LoVo (cell line): ENCODE results near the gene QDPR.
"Not testable (repeated sequence)": the region's sequence is repeated elsewhere in the genome, so short reads cannot be mapped to it uniquely, and the experiment has no call there.

Source experiments
- DNase-seq: peaks from one replicate; pipeline ENCODE4 v3.0.0-alpha.2; 2016; ENCODE audit warnings: low spot score

The QDPR gene

GRCh38 chr4:17511950-17512795, at the start of gene QDPR:
Gene QDPR, minus strand, starts transcription at chr4:17512090. Its CDS starts 36 bp downstream, at chr4:17512054.
- peak; percentile 86 for DNase-seq

- no peak for DNase-seq
Observed at GRCh38 chr4:17561195-17561909, 49.5 kb upstream of the QDPR start.

DNA sequence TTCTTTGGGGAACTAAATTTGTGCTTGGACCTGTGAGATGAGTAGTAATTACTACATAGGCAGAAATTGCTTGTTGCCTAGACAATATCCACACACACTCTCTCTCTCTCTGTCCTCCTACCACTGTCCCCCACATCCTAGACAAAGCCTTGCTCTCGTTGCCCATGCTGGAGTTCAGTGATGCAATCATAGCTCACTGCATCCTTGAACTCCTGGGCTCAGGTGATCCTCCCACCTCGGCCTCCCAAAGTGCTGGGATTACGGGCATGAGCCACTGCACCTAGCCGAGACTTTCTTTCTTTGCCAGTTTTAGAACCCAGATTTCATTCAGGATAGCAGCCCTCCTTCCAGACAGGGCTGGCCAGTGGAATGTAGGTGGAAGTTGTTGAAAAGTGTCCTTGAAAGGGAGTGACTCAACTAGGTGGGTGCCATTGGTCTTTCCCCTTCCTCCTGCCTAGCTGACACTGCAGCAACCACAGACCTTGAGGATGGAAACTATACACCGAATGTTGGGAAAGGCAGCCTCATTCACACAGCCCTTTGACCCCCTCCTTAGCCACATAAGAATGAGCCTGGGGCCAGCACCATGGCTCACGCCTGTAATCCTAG, 48.3 kb upstream of the QDPR start:
- no peak for DNase-seq

GRCh38 chr4:17559709-17560048, 47.8 kb upstream of the QDPR start:
- no peak for DNase-seq

GRCh38 chr4:17558941-17559708, 47.2 kb upstream of the QDPR start:
- DNase-seq = no peak

GRCh38 chr4:17557880-17558279, 46.0 kb upstream of the QDPR start:
- no peak for DNase-seq

DNA sequence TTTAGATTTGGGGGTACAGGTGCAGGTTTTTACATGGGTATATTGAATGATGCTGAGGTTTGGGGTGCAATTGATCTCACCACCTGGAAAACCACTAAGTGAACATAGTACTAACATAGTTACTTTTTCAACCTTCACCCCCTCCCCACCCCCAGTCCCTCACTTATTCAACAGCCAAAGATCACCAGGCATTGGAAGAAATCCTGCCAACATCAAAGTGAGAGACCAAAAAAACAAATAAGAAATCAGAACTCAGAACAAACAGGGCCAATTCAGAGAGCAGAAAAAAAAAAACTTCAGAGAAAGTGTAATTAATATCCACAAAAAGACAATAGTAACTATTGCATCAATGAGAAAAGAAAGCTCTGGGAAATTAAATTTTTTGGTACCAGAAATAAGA, 44.6 kb upstream of the QDPR start:
- DNase-seq = no peak

GRCh38 chr4:17554568-17554967, 42.7 kb upstream of the QDPR start:
- DNase-seq = no peak

DNA sequence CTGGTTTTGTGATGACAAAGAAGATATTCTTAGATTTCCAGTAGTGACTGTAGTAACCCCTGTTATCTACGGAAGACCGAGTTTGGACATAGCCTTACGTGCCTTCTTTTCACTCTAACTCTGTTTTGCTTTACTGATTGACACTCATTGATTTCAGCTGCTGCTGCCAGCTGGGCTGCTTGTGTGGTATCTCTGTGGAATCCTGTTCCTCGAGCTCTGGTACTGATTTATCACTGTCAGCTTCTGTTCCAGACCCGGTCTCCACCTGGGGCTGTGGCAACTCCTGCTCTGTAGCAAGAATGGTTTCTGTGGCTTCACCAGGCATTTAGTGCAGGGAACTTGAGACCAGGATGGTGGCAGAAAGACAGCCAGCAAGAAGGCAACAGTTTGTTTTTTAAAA, 40.5 kb upstream of the QDPR start:
- DNase-seq = no peak

DNA sequence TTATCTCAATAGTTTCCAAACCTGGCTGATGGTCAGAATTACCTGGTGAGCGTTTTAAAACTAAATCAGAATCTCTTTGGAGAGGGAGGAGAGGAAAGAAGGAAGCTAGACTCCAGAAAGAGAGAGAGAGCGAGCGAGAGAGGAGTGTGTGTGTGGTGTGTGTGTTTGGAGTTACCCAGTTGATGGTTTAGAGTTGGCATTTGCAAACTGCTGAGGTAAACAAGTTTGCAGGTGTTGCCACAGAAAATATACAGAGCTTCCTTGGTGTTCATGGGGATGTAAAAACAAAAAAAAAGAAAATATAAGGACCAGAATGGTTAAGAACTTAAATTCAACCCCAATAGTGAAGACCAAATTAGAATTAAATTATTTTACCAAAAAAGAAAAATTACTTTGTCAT, 38.7 kb upstream of the QDPR start:
- DNase-seq = no peak

- no peak for DNase-seq
Observed at GRCh38 chr4:17546678-17547077, 34.8 kb upstream of the QDPR start.

GRCh38 chr4:17546222-17546621, 34.3 kb upstream of the QDPR start:
- no peak for DNase-seq

DNA sequence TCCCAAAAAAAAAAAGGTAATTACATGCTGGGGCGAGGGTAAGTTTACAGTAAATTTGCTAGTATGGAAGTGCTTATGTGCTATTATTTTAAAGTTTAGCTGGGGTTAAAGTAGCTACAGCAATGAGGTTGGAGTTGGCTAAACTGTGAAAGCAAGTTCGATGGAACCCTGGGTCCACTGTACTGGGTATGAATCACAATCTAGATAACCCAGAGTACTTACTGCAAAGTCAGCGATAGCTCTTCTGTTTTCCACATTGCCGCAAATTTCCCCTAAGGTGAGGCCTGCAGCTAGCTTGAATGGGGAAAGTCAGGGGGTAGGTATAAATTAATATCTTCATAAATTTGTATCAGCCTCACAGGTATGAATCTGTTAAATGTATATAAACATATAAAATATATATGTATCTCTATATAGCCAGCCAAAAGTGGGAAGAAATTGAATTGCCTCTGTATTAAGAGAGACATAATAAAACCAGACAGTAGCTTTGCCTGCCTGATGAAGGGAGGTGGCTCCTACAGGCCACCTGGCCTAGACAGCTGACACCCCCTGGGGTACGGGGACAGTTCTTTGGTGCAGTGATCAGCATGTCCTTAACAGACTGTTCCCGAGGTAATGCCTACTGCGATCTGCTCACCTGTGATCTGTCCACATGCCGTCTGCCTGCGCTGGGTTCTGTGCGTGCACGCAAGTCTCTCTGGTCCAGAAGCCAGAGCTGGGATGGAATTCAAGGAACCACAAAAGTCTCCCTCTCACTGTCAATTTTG, 33.7 kb upstream of the QDPR start:
- DNase-seq = no peak

DNA sequence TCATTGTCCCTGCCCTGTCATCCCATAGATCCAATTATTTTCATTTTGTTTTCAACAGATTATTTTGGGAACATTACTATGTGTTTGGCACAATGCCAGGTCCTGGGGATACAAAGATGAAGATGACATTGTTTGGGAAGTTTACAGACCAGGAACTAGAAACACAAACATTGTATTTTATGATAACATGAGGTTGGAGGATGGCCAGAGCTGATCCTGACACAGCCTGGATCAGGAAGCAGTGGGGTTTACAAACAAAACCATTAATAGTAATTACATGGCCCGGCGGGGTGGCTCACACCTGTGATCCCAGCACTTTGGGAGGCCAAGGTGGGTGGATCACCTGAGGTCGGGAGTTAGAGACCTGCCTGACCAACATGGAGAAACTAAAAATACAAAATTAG, 32.9 kb upstream of the QDPR start:
- no peak for DNase-seq

- peak; percentile 18 for DNase-seq
Observed at GRCh38 chr4:17544205-17544604, 32.3 kb upstream of the QDPR start.

DNA sequence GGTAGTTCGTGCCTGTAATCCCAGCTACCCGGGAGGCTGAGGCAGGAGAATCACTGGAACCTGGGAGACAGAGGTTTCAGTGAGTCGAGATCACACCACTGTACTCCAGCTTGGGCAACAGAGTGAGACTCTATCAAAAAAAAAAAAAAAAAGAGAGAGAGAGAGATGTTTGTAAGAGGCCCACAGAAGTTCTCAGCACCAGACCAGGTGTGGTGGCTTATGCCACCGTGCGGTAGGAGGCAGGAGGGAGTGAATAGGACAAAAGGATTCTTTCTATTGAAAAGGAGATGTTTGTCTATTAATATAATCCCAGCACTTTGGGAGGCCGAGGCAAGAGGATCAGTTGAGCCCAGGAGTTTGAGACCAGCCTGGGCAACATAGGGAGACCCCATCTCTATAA, 25.2 kb upstream of the QDPR start:
- DNase-seq = not testable (repeated sequence)

DNA sequence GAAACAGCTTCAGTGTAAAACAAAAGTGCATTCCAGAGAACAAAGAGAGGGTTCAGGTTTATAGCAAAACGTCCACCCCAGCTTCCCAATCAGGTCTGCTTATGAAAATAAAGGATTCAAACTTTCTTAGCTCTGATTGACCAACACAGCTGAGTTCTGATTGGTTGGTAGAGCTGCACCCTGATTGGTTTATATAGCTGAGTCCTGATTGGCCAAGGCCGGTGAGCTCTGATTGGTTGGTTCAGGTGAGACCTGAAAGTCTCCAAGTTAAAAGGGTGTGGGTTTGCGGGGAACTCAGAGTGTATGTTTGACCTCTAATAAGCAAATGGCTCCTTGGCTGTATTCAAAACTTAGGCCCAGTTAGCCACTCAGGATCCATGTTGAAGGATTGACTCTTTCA, 24.0 kb upstream of the QDPR start:
- no peak for DNase-seq

- DNase-seq = no peak
Observed at GRCh38 chr4:17535242-17535641, 23.4 kb upstream of the QDPR start.

GRCh38 chr4:17534705-17535104, 22.8 kb upstream of the QDPR start:
- DNase-seq = no peak

DNA sequence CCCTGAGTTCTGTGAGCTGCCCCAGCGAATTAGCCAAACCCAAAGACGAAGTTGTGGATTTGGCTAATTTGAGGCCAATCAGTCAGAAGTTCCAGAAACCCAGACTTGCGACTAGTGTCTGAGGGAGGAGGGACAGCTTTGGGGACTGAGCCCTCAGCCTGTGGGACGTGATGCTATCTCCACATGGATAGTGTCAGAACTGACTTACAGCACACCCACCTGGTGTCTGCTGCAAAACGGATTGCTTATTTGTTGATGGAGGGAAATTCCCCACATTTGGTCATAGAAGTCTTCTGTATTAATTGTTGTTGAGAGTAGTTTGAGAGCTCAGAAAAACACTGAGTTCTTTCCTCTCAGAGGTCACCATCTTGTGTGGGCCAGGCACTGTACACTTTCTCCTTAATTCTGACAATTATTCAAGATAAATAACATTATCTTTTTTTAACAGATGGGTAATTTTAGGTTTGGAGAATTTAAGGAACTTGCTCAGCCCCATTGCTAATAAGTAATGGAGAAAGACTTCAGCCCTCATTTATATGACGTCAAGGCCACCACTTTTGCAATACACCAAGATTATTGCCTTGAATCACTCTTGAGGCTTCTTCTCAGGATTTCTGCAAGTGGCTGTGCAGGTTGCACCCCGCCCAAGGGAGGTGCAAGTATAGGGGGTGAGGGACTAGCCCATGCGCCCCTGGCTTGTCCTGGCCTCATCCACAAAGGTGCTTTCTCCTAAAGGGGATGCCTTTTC, 19.8 kb upstream of the QDPR start:
- no peak for DNase-seq
